Ammon's horn (tissue), 1 donor: ENCODE results near the gene PRKAR2A.
"Not testable (repeated sequence)": the region's sequence is repeated elsewhere in the genome, so short reads cannot be mapped to it uniquely, and the experiment has no call there.

Source experiments
- DNase-seq: peaks from one replicate; pipeline ENCODE4 v3.0.0-alpha.2; 2016; ENCODE audit warnings: low spot score

The PRKAR2A gene

DNA sequence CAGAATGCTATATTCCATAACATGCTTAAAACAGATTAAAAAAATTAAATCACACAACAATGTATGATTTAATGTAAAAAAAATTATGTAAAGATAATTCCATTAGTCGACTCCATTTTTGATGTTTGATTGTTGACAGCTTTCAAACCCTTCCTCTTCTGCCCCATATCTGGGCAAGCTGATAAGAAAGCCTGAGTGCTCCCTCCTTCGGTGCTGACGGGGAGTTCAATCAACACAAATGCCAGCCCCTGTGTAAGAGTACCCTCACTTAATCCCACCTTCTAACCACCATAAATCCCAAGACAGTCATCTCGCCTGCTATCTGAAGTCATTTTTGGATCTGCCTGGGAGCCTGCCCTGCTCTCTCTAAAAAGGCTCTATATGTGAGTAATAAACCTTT lies 70.8 kb downstream of the PRKAR2A start:
- DNase-seq = no peak

DNA sequence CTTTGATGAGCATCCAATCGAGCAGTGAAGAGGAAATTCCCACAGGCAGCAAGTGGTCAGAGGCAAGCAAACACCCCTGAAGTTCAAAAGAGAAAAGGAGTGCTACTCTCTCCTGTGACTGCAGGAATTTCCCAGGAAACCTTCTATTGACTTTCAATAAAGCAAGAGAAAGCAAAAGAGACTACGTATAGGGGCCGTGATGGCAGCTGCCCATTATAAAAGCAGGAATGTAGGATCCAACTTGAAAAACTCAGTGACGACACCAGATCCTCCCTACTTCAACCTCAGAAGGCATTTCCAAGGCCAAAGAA lies 77.5 kb downstream of the PRKAR2A start:
- no peak for DNase-seq

DNA sequence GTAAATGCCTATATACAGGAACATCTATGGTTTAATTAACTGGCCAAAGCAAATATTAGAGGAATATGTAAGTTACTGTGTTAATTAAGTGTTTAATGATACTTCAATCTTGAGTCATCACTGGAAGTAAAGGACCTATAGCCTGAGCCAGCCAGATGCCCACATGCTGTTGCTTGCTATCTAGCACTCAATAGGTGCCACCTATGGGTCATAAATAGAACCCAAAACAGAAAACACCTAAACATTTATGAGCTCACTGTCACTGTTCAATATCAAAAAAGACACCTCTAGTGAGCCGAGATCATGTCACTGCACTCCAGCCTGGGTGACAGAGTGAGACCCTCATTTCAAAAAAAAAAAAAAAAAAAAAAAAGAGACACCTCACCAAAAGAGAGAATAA lies 82.3 kb downstream of the PRKAR2A start:
- peak; percentile 40 for DNase-seq

DNA sequence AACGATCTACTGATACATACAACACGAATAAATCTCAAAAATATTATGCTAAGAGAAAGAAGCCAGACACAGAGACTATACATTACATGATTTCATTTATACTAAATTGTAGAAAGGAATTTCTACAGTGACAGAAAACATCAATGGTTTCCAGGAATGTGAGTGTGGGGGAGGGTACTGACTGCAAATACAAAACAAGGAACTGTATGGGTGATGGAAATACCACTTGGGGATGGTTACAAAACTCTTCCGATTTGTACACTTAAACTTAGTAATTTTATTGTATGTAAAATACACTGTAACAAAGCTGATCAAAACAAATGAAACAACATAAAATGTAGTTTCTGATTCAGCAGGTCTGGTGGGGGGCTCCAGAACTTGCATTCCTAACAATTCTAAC lies 84.9 kb downstream of the PRKAR2A start:
- DNase-seq = no peak

DNA sequence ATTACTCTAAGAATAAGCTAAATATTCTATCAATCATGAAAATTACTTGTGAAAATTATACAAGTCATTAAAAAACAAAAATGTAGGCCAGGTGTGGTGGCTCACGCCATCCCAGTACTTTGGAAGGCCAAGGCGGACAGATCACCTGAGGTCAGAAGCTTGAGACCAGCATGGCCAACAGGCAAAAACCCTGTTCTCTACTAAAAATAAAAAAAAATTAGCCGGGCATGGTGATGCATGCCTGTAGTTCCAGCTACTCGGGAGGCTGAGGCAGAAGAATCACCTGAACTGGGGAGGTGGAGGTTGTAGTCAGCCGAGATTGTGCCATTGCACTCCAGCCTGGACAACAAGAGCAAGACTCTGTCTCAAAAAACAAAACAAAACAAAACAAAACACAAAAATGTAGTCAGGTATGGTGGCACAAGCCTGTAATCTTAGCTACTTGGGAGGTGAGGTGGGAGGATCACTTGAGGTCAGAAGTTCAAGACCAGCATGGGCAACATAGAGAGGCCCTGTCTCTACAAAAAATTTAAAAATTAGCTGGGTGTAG lies 87.6 kb downstream of the PRKAR2A start:
- not testable (repeated sequence) for DNase-seq

DNA sequence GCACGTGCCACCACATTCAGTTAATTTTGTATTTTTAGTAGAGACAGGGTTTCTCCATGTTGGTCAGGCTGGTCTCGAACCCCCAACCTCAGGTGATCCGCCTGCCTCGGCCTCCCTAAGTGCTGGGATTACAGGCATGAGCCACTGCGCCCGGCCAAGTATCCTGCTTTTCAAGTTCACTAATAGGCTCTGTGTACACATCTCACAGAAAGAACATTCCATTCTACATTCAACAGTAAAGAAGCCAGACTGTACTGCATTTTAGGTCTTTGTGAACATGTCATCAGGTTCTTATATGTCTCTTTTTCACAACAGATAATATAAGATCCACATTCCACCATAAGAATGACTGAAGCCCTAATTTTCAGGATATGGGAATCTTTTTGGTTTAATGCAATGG lies 88.1 kb downstream of the PRKAR2A start:
- DNase-seq = not testable (repeated sequence)

DNA sequence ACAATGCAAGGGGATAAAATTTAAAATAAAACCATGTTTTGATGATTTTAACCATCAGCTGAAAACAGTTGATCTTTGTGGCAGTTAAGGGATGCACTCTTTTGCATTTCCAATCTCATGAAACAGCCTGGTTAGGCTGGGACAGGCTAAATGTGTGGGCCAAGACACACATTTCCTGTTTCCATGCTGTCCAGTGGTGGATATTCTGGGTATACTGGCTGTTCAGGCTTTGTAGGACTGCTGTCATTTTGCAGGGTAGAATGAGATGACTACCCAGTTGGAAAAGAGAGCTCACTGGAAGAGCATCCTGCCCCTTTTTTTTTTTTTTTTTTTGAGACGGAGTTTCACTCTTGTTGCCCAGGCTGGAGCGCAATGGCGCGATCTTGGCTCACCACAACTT lies 88.6 kb downstream of the PRKAR2A start:
- DNase-seq = no peak

DNA sequence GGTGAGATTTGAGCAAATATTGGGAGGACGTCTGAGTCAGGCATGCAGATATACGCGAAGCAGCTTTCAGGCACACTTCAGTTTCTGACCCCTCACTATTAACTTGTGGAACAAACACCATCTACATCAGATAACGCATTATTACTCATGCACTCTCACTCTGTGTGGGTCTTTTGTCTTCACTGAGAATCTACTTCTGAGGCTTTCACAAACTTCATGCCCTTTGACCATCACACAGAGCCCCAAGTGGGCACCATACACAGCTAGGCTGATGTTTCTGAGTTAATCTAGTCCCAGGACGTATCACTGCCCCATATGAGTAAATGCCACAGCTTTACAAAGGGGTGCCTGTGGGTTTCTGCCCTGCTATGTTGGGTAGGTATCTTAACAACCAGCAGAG lies 91.0 kb downstream of the PRKAR2A start:
- DNase-seq = no peak

DNA sequence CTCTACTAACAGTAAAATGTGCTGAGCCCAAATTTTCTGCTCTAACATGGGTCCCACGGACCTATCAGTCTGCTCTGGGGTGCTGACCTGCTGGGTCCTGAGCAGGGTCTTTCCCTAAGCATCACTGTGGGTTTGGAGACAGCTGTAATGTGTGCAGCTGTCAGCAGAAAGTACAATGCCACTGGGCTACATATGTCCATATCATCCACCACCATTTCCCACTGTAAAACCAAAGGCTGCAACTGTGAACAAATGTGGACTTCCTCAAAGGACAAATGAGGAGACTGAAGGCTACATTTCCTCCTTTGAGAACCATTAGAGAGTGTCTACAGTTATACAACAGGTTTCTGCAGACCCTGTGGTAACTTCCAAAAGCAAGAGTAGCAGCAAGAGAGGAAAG lies 96.8 kb downstream of the PRKAR2A start:
- DNase-seq = no peak

DNA sequence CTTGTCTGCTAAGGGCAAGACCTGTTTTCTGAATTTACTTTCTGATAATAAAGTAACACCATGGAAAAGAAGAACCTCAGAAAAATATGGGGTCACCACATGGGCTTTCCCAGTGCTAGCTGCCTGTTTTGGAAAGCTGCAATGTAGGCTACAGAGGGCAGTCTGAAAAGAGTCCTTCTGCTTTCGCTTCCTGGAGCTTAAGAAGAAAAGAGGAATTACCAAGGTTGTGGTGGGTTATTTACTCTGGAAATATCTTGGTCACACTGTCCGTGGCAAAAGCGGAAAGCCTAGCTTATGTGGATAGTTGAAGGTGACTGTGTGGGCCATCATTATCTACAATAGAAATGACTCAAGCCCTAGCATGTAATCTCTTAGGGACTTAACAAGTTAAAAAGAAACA lies 98.9 kb downstream of the PRKAR2A start:
- peak; percentile 66 for DNase-seq

DNA sequence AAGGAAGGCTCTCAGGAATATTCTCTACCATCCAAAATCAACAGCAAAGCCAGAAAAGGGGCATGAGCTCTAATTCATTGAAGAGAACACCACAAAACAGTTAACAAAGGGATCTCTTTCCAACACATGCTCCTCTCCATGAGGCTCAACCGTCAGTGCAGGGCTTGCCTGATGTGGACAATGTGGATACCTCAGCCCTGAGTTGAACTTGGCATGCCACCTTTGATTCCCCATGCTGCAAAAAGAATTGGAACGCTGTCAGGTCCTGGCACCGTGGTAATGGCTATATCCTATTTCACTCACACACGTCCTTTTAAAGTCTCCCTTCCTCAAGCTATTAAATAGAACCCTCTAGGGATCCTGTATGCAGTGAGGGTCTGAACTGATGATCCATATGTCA lies 100.0 kb downstream of the PRKAR2A start:
- peak; percentile 37 for DNase-seq

DNA sequence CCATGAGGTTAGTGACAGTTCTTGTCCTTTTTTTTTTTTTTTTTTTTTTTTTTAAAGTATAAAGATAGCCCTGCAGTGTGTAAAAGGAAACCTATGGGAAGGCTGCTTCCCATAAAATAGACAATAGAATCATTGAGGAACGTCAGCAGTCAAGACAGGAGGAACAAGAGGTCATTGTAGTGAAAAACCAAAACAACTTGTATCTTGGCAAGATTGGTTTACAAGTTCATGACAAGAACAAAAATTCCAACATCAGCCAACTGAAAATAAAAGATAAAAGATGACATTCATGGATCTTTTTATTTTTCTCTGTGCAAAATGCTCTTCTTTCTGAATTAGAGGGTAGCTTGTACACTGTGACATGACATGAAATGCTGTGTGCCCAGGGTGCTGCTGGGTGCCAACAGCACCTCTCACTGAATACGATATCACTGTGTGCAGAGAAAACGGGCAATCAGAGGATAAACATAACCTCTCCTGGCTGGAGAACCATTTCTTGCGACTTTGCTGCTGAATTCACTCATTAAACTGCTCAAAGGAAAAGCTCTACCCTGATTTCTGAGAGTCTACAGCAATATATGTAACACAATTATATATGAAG lies 100.6 kb downstream of the PRKAR2A start:
- peak; percentile 86 for DNase-seq

DNA sequence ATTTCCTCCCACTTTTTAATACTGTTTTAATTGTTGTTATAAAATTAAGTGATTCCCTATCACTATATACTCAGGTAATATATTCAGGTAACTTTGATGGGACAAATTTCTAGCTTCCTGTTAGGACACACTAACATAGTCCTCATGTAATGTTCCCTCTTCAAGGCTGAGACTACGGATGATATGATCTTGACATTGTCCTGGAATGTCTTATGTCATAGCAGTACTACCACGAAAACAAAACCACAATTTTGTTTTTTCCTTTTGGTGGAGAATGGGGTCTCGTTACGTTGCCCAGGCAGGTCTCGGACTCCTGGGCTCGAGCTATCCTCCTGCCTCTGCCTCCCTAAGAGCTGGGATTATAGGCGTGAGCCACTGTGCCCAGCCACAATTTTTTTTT lies 103.9 kb downstream of the PRKAR2A start:
- DNase-seq = no peak

DNA sequence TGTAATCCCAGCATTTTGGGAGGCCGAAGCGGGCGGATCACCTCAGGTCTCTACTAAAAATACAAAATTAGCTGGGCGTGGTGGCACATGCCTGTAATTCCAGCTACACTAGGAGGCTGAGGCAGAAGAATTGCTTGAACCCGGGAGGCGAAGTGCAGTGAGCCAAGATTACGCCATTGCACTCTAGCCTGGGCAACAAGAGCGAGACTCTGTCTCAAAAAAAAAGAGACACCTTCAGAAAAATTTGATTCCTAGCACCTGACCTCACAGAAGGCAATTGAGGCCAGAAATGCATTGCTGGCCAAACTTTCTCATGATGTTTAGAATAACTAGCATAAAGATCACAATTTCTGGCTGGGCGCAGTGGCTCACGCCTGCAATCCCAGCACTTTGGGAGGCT lies 106.4 kb downstream of the PRKAR2A start:
- not testable (repeated sequence) for DNase-seq

DNA sequence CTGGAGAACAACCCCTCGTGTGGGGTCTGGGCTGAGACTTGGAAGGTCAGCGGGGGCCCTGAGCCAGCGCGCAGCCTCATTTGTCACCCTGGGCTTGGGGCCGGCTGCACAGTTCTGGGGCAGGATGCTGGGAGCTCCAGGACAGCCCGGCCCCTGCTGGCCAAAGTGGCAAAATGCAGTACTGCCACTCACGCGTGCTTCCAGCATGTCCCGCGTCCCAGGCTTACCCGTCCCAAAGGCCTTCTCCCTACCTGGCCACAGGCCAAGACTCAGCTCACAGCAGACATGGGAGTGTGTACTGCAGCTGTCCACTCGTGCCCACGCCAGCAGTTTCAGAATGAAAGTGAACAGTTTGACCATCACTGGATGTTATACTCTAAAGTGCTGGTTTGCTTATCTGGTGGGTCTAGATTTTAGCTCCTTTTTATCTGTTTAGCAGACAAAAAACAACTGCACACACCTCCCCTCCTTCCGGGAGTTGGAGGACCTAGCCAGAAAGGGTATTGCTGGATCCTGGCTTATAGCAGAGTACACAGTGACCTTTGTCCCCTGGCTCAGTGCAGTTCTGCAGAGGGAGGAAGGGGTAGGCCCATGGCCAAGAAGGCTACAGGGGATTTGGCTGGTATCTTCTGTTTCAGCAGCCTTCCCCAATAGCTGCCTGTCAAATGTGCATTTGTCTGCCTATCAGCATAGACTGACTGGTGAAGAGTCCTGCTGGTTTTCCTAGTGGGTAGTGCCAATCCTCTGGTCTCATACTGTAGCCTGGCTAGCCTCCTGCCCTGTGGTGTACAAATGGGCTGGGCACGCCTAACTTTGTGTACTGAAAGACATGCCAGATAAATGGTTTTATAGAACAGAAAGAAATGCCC lies 107.5 kb downstream of the PRKAR2A start:
- peak; percentile 96 for DNase-seq

DNA sequence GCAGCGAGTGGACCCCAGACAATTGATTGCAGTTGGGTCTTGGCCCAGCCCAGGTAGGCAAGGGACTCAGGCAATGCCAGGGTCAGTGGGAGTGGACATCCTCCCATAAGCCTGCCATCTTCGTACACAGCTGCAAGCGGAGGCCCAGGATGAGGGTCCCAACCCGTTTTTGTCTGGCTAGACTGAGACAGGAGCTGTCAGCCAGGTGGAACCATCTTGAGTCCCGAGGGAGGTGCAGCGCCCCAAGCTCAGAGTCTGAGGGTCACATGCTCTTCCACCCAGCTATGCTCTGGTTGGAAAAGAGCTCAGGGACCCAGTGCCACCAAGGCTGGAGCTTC lies 108.1 kb downstream of the PRKAR2A start:
- no peak for DNase-seq

DNA sequence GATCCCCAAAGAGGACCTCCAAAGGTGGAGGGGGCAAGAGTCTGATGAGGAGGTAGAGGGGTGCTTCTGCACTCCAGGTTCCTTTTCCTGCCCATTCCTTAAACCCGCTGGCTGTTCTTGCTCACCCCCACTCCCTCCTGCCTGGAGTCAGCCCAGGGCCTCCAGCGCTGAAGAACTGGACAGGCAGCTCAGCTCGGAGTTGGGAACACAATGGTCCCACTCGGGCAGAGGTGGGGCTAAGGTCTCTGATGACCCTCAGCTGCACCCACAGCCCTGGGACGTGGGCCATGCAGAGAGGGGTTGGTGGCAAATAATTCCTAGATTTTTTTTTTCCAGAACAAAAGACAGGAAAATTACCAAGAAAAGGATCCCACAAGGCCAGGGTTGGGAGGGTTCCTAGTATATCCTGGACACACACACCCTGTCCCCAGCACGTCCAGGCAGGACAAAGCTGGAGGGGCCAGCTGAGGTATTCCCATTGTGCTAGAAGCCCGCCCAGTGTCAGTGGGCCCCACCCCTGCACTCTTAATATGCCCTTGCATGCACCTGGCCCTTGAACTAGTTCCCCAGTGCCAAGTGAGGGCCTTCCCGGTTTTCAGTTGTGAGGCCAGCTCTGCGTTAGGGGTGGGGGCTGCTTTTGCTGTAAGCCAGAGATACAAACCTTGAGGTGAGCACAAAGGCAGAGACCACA lies 108.6 kb downstream of the PRKAR2A start:
- DNase-seq = no peak

DNA sequence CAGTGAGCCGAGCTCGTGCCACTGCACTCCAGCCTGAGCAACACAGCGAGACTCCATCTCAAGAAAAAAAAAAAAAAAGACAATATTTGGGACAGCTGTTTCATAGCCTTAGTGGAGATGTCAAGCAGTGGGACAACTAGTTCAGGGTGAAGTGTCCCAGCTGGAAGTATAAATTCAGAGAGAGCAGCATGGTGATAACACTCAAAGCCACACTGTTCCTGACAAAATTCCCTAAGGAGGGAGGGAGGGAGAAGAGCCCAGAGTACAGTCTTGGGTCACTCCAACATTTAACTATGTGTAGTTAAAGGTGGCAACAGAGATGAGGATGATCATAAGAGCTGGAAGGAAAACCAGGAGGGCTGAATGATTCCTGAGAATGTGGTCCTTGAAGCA lies 109.5 kb downstream of the PRKAR2A start:
- no peak for DNase-seq

DNA sequence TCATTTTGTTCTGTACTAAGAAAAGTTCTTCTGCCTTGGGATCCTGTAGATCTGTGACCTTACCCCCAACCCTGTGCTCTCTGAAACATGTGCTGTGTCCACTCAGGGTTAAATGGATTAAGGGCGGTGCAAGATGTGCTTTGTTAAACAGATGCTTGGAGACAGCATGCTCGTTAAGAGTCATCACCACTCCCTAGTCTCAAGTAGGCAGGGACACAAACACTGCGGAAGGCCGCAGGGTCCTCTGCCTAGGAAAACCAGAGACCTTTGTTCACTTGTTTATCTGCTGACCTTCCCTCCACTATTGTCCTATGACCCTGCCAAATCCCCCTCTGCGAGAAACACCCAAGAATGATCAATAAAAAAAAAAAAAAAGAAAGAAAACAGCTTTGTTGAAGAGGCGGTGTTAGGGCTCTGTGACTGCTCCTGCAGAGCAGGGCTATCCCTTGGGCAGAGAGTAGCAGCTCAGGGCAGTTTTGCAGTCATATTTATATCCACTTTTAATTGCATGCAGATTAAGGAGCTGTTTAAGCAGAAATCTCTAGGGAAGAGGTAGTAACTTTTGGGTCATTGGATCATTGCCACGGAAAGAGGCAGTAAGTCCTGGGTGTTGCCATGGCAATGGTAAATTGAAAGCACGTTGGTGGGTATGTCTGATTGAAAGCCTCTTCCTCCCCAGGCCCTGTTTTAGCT lies 112.5 kb downstream of the PRKAR2A start:
- not testable (repeated sequence) for DNase-seq

DNA sequence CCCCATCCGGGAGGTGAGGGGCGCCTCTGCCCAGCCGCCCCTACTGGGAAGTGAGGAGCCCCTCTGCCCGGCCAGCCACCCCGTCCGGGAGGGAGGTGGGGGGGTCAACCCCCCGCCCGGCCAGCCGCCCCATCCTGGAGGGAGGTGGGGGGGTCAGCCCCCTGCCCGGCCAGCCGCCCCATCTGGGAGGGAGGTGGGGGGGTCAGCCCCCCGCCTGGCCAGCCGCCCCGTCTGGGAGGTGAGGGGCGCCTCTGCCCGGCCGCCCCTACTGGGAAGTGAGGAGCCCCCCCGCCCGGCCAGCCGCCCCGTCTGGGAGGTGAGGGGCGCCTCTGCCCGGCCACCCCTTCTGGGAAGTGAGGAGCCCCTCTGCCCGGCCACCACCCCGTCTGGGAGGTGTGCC lies 113.1 kb downstream of the PRKAR2A start:
- not testable (repeated sequence) for DNase-seq

DNA sequence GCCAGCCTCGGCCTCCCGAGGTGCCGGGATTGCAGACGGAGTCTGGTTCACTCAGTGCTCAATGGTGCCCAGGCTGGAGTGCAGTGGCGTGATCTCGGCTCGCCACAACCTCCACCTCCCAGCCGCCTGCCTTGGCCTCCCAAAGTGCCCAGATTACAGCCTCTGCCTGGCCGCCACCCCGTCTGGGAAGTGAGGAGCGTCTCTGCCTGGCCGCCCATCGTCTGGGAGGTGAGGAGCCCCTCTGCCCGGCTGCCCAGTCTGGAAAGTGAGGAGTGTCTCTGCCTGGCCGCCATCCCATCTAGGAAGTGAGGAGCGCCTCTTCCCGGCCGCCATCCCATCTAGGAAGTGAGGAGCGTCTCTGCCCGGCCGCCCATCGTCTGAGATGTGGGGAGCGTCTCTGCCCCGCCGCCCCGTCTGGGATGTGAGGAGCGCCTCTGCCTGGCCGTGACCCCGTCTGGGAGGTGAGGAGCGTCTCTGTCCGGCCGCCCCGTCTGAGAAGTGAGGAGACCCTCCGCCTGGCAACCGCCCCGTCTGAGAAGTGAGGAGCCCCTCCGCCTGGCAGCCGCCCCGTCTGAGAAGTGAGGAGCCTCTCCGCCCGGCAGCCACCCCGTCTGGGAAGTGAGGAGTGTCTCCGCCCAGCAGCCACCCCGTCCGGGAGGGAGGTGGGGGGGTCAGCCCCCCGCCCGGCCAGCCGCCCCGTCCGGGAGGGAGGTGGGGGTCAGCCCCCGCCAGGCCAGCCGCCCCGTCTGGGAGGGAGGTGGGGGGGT lies 113.7 kb downstream of the PRKAR2A start:
- DNase-seq = not testable (repeated sequence)

DNA sequence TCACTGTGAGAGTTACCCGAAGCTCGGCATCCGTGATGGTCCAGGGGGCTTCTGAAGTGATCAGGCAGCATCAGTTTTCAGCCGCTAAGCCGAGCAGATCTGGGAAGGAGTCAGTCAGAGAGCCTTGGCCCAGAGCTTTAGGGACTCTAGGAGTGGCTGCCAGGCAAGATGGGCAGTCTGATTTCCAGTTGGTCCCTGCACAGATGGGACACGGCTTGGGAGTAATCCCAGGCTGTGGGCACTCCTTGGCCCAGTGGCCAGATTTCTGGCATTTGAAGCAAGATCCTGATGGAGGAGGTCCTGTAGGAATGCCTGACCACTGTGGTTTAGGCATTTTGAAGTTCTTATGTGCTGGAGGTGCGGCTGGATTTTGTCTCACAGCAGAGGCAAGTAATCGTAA lies 120.2 kb downstream of the PRKAR2A start:
- DNase-seq = no peak
